ENCODE measurements around the gene PRKCH. TPM values are rescaled to one million over a fixed set of nuclear protein-coding genes. Genes with fewer than 3 reads are reported as not detected.

The PRKCH gene
- total RNA-seq, 1 experiment from 2014 or later, result 5.2 TPM

GRCh38 chr14:61573321-61573720 lies 251.9 kb downstream of the PRKCH start:
- no peak overlapping the region for H2BK120ac ChIP-seq (ENCODE audit: low read depth, low read length, poor library complexity, severe bottlenecking)
- H2AFZ ChIP-seq (ENCODE audit: low read length), result no peak overlapping the region
- peaks cover 17% of the 10 kb centered on the region for H3K27me3 Mint-ChIP-seq (ENCODE audit: low read depth)
- H3K23me2 ChIP-seq (ENCODE audit: insufficient read length, low read depth, low read length, poor library complexity, severe bottlenecking), result peaks cover 3% of the 10 kb centered on the region
- no peak overlapping the region for H2AK5ac ChIP-seq (ENCODE audit: insufficient read length, low read length)
- H2BK20ac ChIP-seq (ENCODE audit: low read depth, low read length, poor library complexity, severe bottlenecking), result no peak overlapping the region
- H3K18ac ChIP-seq (ENCODE audit: insufficient read length, low read depth, low read length), result no peak overlapping the region
- H3K4ac ChIP-seq (ENCODE audit: low read depth, low read length), result no peak overlapping the region
- no peak overlapping the region for H4K5ac ChIP-seq (ENCODE audit: insufficient read length, low read depth, low read length)
- no peak for DNase-seq
- no peaks in the 10 kb centered on the region for H3K79me2 ChIP-seq (ENCODE audit: insufficient read depth, low read length)
- H3K4me1 ChIP-seq (ENCODE audit: insufficient read depth, low read length), result no peaks in the 10 kb centered on the region
- no peak overlapping the region for H3K9ac ChIP-seq (ENCODE audit: extremely low read depth, insufficient read length, low read length)
- no peak overlapping the region for H3K4me3 Mint-ChIP-seq
- no peak overlapping the region for H3K56ac ChIP-seq (ENCODE audit: insufficient read length, low read depth, low read length)
- H3K27me3 ChIP-seq (ENCODE audit: insufficient read depth, low read length), result no peaks in the 10 kb centered on the region
- TF ChIP-seq CTCF (conservative IDR thresholded peaks at IDR 0.05), result no peak
- H2BK12ac ChIP-seq (ENCODE audit: insufficient read length, low read depth, low read length), result no peak overlapping the region
- H2BK15ac ChIP-seq (ENCODE audit: low read depth, low read length), result no peak overlapping the region
- H3K27ac ChIP-seq (ENCODE audit: insufficient read length, low read depth, low read length), result no peak overlapping the region
- no peaks in the 10 kb centered on the region for H3K9me3 Mint-ChIP-seq
- no peak overlapping the region for H2BK5ac ChIP-seq (ENCODE audit: insufficient read length, low read length)
- no peaks in the 10 kb centered on the region for H4K20me1 ChIP-seq (ENCODE audit: control insufficient read depth, insufficient read depth, insufficient read length)
- WGBS (ENCODE audit: extremely low coverage, insufficient read length, low lambda C conversion rate), result no CpG with 5 or more reads among the region's 3 CpGs
- no peak overlapping the region for H3K23ac ChIP-seq (ENCODE audit: insufficient read length, low read depth, low read length)
- H3K4me2 ChIP-seq (ENCODE audit: insufficient read depth, insufficient read length, low read length), result no peak overlapping the region
- no peak overlapping the region for H4K8ac ChIP-seq (replicated peaks; ENCODE audit: insufficient read length, low read depth, low read length)
- no peak overlapping the region for H3T11ph ChIP-seq (ENCODE audit: low read length)
- H4K91ac ChIP-seq (ENCODE audit: insufficient read length, low read depth, low read length), result no peak overlapping the region
- no peak overlapping the region for H3K27ac Mint-ChIP-seq
- H3K9me3 ChIP-seq (ENCODE audit: control insufficient read depth, low read depth, low read length), result no peaks in the 10 kb centered on the region
- H3K79me1 ChIP-seq (ENCODE audit: insufficient read depth, low read depth, low read length, poor library complexity, severe bottlenecking), result no peaks in the 10 kb centered on the region
- no peaks in the 10 kb centered on the region for H3K36me3 Mint-ChIP-seq (ENCODE audit: insufficient read depth in 1 of 3, low read depth in 3 of 3)
- H3K4me1 Mint-ChIP-seq, result peaks cover 19 to 24% of the 10 kb centered on the region in 2 experiments
- no peak overlapping the region for H3K14ac ChIP-seq (ENCODE audit: insufficient read depth, low read length)
